K562 (cell line): ENCODE measurements around the gene BEST1. TPM values are rescaled to one million over a fixed set of nuclear protein-coding genes. Genes with fewer than 3 reads are reported as not detected.
A peak's percentile ranks its signal among the peaks of the same experiment; 100 is the strongest.

Experiments used
- ILF3 ChIP-seq: fragments of 450-650 bp; IDR thresholded peaks from 2 replicates; pipeline ENCODE4 v1.6.1; 2018; ENCODE audit warnings: antibody characterized with exemption, mild to moderate bottlenecking, moderate library complexity, borderline replicate concordance
- MEF2A ChIP-seq: IDR thresholded peaks from 2 replicates; pipeline ENCODE4 v1.6.1; 2011; ENCODE audit warnings: low read depth, mild to moderate bottlenecking, low read length, moderate library complexity; ENCODE audit not compliant: control insufficient read depth
- NR4A1 ChIP-seq, 2 experiments: fragments of 250-450 bp in 1 of 2; fragments of 450-650 bp in 1 of 2; sonication (Bioruptor Pico) in 1 of 2; IDR thresholded peaks; 2 replicates each; pipeline versions ENCODE4 v1.4.0 to v1.6.1; 2016 to 2020; ENCODE audit warnings: mild to moderate bottlenecking in 2 of 2, missing compliant biosample characterization in 1 of 2, missing genetic modification characterization in 1 of 2, moderate library complexity in 1 of 2
- PHF8 ChIP-seq: fragments of 200-600 bp; sonication (generic); IDR thresholded peaks from 2 replicates; pipeline ENCODE4 v1.6.1; 2012; ENCODE audit warnings: mixed run types, mild to moderate bottlenecking, inconsistent platforms, low read length, moderate library complexity, borderline replicate concordance
- PML ChIP-seq: IDR thresholded peaks from 2 replicates; pipeline ENCODE4 v1.6.1; 2012; ENCODE audit warnings: low read length, inconsistent platforms
- SMAD2 ChIP-seq: fragments of 150-350 bp; IDR thresholded peaks from 2 replicates; pipeline ENCODE4 v1.6.1; 2014; ENCODE audit warnings: low read depth, mild to moderate bottlenecking, low read length
- YY1 ChIP-seq, 3 experiments: IDR thresholded peaks; 2 replicates each; pipeline ENCODE4 v1.6.1; 2011; ENCODE audit warnings: low read length in 2 of 3, mild to moderate bottlenecking in 2 of 3, moderate library complexity in 2 of 3, borderline replicate concordance in 1 of 3, control low read depth in 1 of 3, low read depth in 1 of 3; ENCODE audit not compliant: insufficient read depth in 3 of 3, insufficient replicate concordance in 2 of 3, control insufficient read depth in 1 of 3, insufficient read length in 1 of 3; ENCODE audit errors: extremely low read depth in 1 of 3
- ZNF280A ChIP-seq: fragments of 450-650 bp; IDR thresholded peaks from 2 replicates; pipeline ENCODE4 v1.6.1; 2018; ENCODE audit warnings: mild to moderate bottlenecking, low read depth; ENCODE audit not compliant: partially characterized antibody
- ZNF398 ChIP-seq: fragments of 250-450 bp; sonication (Bioruptor Pico); IDR thresholded peaks from 2 replicates; pipeline ENCODE4 v1.8.0; 2021; ENCODE audit warnings: moderate library complexity, mild to moderate bottlenecking, inconsistent platforms
- ZNF561 ChIP-seq: fragments of 450-650 bp; formaldehyde crosslinking; conservative IDR thresholded peaks from 2 replicates; pipeline ENCODE4 v1.4.0; 2020; ENCODE audit warnings: mild to moderate bottlenecking, moderate library complexity
- ZZZ3 ChIP-seq: fragments of 450-650 bp; IDR thresholded peaks from 2 replicates; pipeline ENCODE4 v1.6.1; 2016; ENCODE audit warnings: antibody characterized with exemption, mild to moderate bottlenecking, moderate library complexity
- polyA plus RNA-seq, 8 experiments: library from polyadenylated mRNA; depleted of rRNA in 4 of 8; stranded (reverse) in 5 of 8; unstranded in 3 of 8; fragments of >200 nt; fragmentation: Nextera tagmentation in 2 of 8; fragmentation: Illumina TruSeq in 1 of 8; extraction: Ambion mirVana in 2 of 8; extraction: Trizol in 1 of 8; gene quantifications; 2 replicates each; pipeline versions ENCODE4 v1.2.1 to v1.2.3, GENCODE V29; 2011 to 2014; ENCODE audit warnings: inconsistent platforms in 1 of 8, missing spikeins in 1 of 8
- total RNA-seq, 7 experiments: library from RNA; depleted of rRNA in 6 of 7; stranded (reverse); fragments of >200 nt in 6 of 7; fragmentation: Illumina TruSeq in 2 of 7; extraction: Trizol in 2 of 7; gene quantifications; 2 replicates each; pipeline versions ENCODE4 v1.2.1 to v1.2.3, GENCODE V29; 2011 to 2021; ENCODE audit warnings: low replicate concordance in 1 of 7
- TF ChIP-seq, protein P1 (sequence below), 2 experiments: fragments of 450-650 bp; IDR thresholded peaks; 2 replicates each; pipeline ENCODE4 v1.6.1; 2016; ENCODE audit warnings: mild to moderate bottlenecking in 2 of 2, borderline replicate concordance in 1 of 2, low read depth in 1 of 2, moderate library complexity in 1 of 2

Gene BEST1
- total and polyA plus RNA-seq, 9 of the 15 experiments (the other 6 are each of a cell fraction or from before 2014, with no cell fraction given), result 0.07 to 1.3 (median 0.40) TPM

GRCh38 chr11:61999141-61999975 is 49.2 kb downstream of the BEST1 start (continued):
- TF ChIP-seq, protein P1, sequence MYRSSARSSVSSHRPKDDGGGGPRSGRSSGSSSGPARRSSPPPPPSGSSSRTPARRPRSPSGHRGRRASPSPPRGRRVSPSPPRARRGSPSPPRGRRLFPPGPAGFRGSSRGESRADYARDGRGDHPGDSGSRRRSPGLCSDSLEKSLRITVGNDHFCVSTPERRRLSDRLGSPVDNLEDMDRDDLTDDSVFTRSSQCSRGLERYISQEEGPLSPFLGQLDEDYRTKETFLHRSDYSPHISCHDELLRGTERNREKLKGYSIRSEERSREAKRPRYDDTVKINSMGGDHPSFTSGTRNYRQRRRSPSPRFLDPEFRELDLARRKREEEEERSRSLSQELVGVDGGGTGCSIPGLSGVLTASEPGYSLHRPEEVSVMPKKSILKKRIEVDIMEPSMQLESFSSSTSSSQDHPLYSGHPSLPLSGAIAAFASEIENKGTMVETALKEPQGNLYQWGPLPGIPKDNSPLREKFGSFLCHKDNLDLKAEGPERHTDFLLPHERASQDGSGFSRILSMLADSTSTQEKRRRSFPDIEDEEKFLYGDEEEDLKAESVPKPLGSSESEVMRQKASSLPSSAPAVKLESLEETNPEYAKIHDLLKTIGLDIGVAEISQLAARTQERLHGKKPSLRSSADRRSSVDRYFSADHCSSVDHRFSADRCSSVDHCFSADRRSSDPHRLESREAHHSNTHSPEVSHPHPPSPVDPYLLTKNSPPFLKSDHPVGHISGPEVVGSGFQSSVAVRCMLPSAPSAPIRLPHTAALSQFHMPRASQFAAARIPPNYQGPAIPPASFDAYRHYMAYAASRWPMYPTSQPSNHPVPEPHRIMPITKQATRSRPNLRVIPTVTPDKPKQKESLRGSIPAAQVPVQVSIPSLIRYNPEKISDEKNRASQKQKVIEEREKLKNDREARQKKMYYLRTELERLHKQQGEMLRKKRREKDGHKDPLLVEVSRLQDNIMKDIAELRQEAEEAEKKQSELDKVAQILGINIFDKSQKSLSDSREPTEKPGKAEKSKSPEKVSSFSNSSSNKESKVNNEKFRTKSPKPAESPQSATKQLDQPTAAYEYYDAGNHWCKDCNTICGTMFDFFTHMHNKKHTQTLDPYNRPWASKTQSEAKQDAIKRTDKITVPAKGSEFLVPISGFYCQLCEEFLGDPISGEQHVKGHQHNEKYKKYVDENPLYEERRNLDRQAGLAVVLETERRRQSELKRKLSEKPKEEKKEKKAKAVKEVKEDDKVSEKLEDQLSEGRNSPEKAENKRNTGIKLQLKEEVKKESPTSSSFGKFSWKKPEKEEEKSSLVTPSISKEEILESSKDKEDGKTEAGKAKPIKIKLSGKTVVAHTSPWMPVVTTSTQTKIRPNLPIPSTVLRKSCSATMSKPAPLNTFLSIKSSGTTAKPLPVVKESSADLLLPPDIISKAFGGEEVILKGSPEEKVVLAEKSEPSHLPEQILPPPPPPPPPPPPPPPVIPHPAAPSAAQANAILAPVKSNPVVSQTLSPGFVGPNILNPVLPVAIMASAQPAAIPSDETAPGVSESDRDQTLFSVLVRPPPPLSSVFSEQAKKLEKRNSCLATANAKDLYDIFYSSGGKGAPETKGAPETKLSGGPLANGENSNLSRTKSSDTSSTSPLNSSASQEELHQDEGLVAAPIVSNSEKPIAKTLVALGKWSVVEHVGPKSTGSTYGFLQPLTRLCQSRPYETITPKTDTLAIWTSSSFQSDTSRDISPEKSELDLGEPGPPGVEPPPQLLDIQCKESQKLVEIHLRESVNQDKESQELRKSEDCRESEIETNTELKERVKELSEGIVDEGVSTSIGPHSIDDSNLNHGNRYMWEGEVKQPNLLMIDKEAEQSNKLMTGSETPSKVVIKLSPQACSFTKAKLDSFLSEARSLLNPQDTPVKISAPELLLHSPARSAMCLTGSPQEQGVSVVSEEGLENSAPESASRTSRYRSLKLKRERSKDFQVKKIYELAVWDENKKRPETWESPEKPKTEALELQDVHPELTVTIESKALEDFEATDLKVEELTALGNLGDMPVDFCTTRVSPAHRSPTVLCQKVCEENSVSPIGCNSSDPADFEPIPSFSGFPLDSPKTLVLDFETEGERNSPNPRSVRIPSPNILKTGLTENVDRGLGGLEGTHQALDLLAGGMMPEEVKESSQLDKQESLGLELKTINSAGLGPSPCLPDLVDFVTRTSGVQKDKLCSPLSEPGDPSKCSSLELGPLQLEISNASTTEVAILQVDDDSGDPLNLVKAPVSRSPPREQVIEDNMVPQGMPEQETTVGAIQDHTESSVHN (IDR thresholded peaks at IDR 0.05; ENCODE audit: borderline replicate concordance in 1 of 2, low read depth in 1 of 2), result no peak
- TF ChIP-seq SMAD2, result no peak
- no peak for TF ChIP-seq ILF3
- TF ChIP-seq MEF2A, result no peak
- no peak for TF ChIP-seq NR4A1 (CRISPR knock-in tag; IDR thresholded peaks at IDR 0.05)
- TF ChIP-seq NR4A1 (tag; IDR thresholded peaks at IDR 0.05), result no peak
- no peak for TF ChIP-seq PML
- TF ChIP-seq YY1 (IDR thresholded peaks at IDR 0.05; ENCODE audit: borderline replicate concordance in 1 of 3, control insufficient read depth in 1 of 3, extremely low read depth in 1 of 3, insufficient read depth in 3 of 3, insufficient read length in 1 of 3, insufficient replicate concordance in 2 of 3, low read depth in 1 of 3, low read length in 2 of 3), result no peak
- peak; percentile 86 for TF ChIP-seq ZNF561
- TF ChIP-seq ZZZ3, result no peak
- TF ChIP-seq ZNF398 (CRISPR knock-in tag), result no peak
- TF ChIP-seq ZNF280A, result peak; percentile 95
- no peak for TF ChIP-seq PHF8
